Measurements from ENCODE around the gene CCDC138. TPM values are rescaled to one million over a fixed set of nuclear protein-coding genes. Genes with fewer than 3 reads are reported as not detected.

Gene CCDC138
- total RNA-seq, 1 donor from 2014 or later = 10.6 TPM

GRCh38 chr2:108889907-108890306, 103.3 kb downstream of the CCDC138 start:
- no peaks in the 10 kb centered on the region for H3K27me3 Mint-ChIP-seq
- ATAC-seq (ENCODE audit: low read depth) = no peak
- H3K27ac Mint-ChIP-seq = no peak overlapping the region

GRCh38 chr2:108893277-108893676, 106.7 kb downstream of the CCDC138 start:
- intact Hi-C loops (cut with micrococcal nuclease) = no loop called here
- POLR2A ChIA-PET = no interaction called here
- Mint-ChIP-seq H3K27ac (no peak overlapping the region), H3K36me3 (ENCODE audit: low read depth) (peaks cover 9% of the 10 kb centered on the region), H3K4me3 (no peak overlapping the region), H3K27me3 (no peaks in the 10 kb centered on the region), H3K9me3 (peaks cover 32% of the 10 kb centered on the region), H3K4me1 (no peaks in the 10 kb centered on the region)
- DNase-seq (no peak), ATAC-seq (ENCODE audit: low read depth) (no peak)
- CTCF ChIA-PET = no interaction called here
- TF ChIP-seq CTCF (IDR thresholded peaks at IDR 0.05) = no peak

More at GRCh38 chr2:108889907-108890306, 103.3 kb downstream of the CCDC138 start:
- Mint-ChIP-seq H3K36me3 (ENCODE audit: low read depth) (peaks cover 12% of the 10 kb centered on the region), H3K4me1 (no peaks in the 10 kb centered on the region), H3K4me3 (no peak overlapping the region), H3K9me3 (peaks cover 40% of the 10 kb centered on the region)
- ChIA-PET POLR2A (no interaction called here), CTCF (no interaction called here)
- TF ChIP-seq CTCF (IDR thresholded peaks at IDR 0.05) = no peak
- intact Hi-C loops (cut with micrococcal nuclease) = no loop called here
- no peak for DNase-seq

GRCh38 chr2:108894766-108895165, 108.2 kb downstream of the CCDC138 start:
- H3K4me1 Mint-ChIP-seq = no peaks in the 10 kb centered on the region
- peaks cover under 1% of the 10 kb centered on the region for H3K36me3 Mint-ChIP-seq (ENCODE audit: low read depth)
- H3K4me3 Mint-ChIP-seq = no peak overlapping the region
- peaks cover 23% of the 10 kb centered on the region for H3K9me3 Mint-ChIP-seq
- no peak for DNase-seq
- no peak overlapping the region for H3K27ac Mint-ChIP-seq
- no peaks in the 10 kb centered on the region for H3K27me3 Mint-ChIP-seq
- no peak for ATAC-seq (ENCODE audit: low read depth)
- POLR2A ChIA-PET = no interaction called here
- TF ChIP-seq CTCF (IDR thresholded peaks at IDR 0.05) = no peak
- CTCF ChIA-PET = no interaction called here
- intact Hi-C loops (cut with micrococcal nuclease) = no loop called here

- ChIA-PET CTCF (no interaction called here), POLR2A (no interaction called here)
- Mint-ChIP-seq H3K4me1 (no peaks in the 10 kb centered on the region), H3K4me3 (no peak overlapping the region), H3K27ac (no peak overlapping the region), H3K27me3 (no peaks in the 10 kb centered on the region), H3K36me3 (ENCODE audit: low read depth) (no peaks in the 10 kb centered on the region), H3K9me3 (peaks cover 25% of the 10 kb centered on the region)
- TF ChIP-seq CTCF (IDR thresholded peaks at IDR 0.05) = no peak
- ATAC-seq (ENCODE audit: low read depth) (no peak), DNase-seq (no peak)
- intact Hi-C loops (cut with micrococcal nuclease) = no loop called here
These were observed 108.6 kb downstream of the CCDC138 start for GRCh38 chr2:108895188-108895587.

- Mint-ChIP-seq H3K36me3 (ENCODE audit: low read depth) (no peaks in the 10 kb centered on the region), H3K27ac (no peak overlapping the region), H3K4me1 (no peaks in the 10 kb centered on the region), H3K27me3 (no peaks in the 10 kb centered on the region), H3K9me3 (peaks cover 24% of the 10 kb centered on the region), H3K4me3 (no peak overlapping the region)
- intact Hi-C loops (cut with micrococcal nuclease) = no loop called here
- ChIA-PET CTCF (no interaction called here), POLR2A (no interaction called here)
- no peak for ATAC-seq (ENCODE audit: low read depth)
- no peak for TF ChIP-seq CTCF (IDR thresholded peaks at IDR 0.05)
- DNase-seq = no peak
These were observed 110.2 kb downstream of the CCDC138 start for GRCh38 chr2:108896741-108897140.

Data from activated B cell treated with CpG ODN at 0.5 μM for 24 hours (primary cell).